HG02840 (cell line): ENCODE results near the gene ALPP.
"Not testable (repeated sequence)": the region's sequence is repeated elsewhere in the genome, so short reads cannot be mapped to it uniquely, and the experiment has no call there.

ENCODE experiments used
- ATAC-seq: cut with Tn5 transposase; IDR thresholded peaks from one replicate; pipeline ENCODE4 v1.9.1; 2021; ENCODE audit warnings: mild to moderate bottlenecking, moderate library complexity, moderate number of reproducible peaks; ENCODE audit not compliant: unreplicated experiment, low FRiP score

ALPP gene

DNA sequence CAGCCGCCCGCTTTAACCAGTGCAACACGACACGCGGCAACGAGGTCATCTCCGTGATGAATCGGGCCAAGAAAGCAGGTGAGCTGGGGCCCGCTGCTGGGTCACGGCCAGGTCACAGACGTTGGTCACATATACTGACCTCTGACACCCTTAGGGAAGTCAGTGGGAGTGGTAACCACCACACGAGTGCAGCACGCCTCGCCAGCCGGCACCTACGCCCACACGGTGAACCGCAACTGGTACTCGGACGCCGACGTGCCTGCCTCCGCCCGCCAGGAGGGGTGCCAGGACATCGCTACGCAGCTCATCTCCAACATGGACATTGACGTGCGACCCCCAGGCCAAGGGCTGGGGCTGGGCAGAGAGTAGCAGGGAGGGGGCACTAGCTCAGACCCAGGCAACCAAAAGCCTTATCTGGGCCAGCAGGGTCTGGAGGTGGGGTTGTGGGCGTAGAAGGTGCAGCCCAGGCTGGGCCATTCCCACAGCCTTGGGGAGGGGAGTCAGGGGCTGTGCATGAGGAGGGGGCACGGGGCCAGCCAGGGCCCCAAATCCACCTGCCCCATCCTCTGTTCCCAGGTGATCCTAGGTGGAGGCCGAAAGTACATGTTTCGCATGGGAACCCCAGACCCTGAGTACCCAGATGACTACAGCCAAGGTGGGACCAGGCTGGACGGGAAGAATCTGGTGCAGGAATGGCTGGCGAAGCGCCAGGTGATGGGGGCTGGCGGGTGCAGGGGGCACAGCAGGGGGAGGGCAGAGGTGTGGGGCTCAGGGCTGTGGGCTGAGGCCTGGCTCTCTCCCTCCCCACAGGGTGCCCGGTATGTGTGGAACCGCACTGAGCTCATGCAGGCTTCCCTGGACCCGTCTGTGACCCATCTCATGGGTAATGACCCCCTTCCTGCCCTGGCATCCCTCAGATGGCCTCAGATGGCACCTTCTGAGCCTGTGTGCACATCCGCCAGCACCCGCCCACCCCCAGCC is 1.3 kb downstream of the ALPP start:
- ATAC-seq: not testable (repeated sequence)

DNA sequence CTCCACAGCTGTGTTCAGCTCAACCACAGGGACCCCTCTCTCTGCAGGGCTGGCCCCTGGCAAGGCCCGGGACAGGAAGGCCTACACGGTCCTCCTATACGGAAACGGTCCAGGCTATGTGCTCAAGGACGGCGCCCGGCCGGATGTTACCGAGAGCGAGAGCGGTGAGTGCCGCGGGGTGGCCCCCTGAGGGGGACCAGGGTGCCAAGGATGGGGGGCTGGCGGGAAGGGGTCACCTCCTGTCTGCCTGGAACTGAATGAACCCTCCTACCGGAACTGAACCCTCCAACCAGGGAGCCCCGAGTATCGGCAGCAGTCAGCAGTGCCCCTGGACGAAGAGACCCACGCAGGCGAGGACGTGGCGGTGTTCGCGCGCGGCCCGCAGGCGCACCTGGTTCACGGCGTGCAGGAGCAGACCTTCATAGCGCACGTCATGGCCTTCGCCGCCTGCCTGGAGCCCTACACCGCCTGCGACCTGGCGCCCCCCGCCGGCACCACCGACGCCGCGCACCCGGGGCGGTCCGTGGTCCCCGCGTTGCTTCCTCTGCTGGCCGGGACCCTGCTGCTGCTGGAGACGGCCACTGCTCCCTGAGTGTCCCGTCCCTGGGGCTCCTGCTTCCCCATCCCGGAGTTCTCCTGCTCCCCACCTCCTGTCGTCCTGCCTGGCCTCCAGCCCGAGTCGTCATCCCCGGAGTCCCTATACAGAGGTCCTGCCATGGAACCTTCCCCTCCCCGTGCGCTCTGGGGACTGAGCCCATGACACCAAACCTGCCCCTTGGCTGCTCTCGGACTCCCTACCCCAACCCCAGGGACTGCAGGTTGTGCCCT is 2.9 kb downstream of the ALPP start:
- ATAC-seq: not testable (repeated sequence)

DNA sequence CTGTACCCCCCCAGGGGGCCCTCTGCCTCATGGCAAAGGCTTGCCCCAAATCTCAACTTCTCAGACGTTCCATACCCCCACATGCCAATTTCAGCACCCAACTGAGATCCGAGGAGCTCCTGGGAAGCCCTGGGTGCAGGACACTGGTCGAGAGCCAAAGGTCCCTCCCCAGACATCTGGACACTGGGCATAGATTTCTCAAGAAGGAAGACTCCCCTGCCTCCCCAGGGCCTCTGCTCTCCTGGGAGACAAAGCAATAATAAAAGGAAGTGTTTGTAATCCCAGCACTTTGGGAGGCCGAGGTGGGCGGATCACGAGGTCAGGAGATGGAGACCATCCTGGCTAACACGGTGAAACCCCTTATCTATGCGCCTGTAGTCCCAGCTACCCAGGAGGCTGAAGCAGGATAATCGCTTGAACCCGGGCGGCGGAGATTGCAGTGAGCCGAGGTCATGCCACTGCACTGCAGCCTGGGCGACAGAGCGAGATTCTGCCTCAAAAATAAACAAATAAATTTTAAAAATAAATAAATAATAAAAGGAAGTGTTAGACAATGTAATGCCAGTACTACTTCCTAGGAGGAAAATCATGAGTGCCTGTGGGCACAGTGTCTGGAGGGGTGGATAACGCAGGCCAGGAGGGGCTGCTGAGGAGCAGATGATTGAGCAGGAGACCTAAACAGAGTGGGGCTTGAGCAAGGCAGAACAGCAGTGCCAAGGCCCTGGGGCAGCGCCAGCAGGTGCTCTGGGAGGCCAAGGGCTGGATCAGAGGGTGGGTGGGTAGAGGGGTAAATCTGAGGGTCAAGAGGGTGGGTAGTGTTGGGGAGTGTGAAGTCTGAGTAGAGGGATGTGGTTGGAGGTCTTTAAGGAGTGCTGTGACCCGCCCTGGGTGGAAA is 4.0 kb downstream of the ALPP start:
- no peak for ATAC-seq

DNA sequence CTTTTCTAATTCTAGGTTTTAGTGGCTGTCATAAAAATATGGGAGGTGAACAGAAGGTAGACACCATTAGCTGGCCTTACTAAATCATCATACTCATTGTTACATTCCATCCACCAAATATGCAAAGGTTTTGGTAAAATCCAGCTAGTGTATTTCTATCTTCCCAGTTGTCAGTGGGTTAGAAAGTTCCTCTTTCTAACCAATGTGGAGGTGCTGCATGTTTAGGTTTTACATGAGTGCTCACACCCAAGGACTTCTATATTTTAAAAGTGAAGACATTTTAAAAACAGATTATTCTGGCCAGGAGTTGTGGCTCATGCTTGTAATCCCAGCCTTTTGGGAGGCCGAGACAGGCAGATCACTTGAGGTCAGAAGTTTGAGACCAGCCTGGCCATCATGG is 5.9 kb downstream of the ALPP start:
- no peak for ATAC-seq

DNA sequence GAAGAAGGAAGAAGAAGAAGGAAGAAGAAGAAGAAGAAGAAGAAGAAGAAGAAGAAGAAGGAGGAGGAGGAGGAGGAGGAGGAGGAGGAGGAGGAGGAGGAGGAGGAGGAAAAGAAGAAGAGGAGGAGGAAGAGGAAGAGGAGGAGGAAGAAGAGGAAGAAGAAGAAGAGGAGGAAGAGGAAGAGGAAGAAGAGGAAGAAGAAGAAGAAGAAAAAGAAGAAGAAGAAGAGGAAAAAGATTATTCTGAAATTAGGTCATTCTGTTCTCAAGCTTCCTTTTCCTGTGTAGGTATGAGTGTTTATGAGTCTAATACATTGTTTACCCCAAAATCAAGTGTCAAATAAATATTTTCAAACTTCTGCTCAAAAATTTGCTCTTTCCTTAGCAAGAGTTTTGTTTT is 6.5 kb downstream of the ALPP start:
- ATAC-seq: not testable (repeated sequence)

DNA sequence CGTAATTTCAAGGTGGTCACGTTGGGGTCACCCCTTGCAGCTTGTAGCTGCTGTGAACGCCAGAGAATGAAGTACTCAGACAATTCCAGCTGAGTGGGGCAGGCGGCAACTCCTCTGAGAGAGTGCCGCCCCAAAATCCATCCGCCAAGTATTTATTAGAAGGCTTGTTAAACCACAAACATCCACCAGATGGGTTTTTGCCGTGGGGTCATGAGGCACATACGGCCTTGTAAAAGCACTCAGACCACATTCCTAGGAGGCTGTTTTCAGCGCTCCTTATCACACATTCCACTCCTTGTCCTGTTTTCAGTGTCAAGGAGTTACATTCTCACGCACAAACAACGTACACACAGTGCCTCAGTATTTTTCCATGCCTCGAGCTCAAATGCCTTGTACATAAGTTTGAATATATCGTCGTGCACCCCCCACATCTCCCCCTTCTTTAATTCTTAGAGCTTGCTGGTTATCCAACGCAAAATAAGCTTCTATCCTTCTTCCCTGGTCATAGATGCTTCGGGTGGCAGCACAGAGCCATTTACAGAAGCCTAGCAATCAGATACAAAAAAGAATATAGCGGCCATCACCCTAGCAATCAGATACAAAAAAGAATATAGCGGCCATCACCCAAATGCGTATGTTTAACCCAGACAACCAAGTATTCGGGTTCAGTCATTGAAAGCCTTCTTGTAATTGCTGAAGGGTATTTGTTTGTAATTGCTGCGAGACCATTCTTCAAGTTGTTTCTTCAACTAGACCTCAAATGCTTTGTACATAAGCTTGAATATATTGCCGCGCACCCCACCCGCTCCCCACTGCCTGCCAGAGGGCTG is 7.3 kb downstream of the ALPP start:
- no peak for ATAC-seq

DNA sequence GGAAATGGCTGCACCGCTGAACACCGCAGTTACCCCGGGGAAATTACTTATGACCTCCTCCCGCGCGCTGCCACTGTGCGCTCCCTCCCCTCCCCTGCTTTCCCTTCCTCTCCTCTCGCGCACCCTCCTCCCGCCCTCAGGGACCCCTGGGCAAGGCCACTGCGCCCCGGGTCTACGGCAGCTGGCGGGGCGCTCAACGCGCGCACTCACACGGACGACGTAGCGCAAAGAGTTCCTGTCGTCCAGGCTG is 7.9 kb downstream of the ALPP start:
- ATAC-seq: no peak

DNA sequence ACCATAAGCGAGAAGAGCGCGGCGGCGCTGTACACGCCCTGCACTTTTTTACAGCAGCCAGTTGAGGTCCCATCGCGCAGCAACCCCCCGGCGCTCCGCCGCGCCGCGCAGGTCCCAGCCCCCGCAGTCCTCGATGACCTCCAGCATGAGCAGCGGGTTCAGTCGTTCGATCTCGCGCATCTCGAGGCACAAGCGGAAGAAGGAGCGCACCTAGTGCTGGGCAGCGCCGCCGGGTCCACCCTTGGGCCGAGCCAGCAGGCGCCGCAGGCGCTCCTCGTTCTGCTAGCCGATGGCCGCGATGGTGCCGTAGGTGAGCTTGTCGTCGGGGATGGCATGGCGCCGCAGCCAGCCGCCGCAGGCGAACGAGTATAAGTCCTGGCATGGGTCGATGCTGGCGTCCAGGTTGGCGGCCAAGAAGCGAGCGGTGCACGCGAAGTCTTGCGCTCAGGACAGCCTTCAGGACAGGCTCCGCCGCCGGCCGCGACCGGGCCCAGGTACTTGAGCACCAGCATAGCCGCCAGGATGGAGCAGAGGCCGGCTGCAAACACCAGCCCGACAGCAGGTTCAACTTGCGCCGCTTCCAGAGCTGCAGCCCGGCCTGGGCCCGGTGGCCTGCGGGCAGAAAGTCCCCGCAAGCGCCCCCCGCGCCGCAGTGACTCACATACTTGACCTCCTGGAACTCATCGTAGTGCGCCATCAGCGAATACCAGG is 8.3 kb downstream of the ALPP start:
- ATAC-seq: no peak

DNA sequence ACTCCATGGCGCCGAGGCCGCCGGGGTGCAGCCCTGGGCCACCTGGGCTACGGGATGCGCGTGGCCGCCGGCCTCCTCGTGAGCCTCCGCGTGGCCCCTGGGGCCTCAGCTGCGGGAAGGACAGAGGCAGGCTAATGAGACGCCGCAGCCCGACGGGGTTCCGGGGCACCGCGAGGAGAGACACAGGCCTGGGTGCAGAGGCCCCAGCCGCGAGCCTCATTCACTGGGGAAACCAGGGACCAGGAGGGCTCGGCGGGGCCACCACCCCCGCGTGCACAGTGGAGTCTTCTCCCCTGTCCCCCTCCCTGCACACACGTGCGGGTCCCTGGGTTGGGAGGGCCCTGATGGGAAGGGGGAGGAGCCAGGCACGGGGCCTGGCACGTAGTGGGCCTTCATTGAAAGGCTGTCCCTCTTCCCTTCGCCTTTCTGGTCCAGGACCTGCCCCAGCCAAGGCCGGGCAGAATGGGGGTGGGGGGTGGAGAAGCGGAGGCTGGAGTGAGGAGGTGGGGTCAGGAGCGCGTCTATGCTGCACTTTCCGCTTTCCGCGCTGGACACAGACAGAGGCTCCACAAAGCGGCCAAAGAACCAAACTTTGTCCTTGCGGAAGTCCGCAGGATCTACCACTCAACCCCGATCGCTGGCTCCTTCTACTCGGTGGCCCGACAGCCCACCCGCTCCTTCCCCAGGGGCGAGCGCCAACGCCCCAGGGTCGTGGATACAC is 9.1 kb downstream of the ALPP start:
- no peak for ATAC-seq

DNA sequence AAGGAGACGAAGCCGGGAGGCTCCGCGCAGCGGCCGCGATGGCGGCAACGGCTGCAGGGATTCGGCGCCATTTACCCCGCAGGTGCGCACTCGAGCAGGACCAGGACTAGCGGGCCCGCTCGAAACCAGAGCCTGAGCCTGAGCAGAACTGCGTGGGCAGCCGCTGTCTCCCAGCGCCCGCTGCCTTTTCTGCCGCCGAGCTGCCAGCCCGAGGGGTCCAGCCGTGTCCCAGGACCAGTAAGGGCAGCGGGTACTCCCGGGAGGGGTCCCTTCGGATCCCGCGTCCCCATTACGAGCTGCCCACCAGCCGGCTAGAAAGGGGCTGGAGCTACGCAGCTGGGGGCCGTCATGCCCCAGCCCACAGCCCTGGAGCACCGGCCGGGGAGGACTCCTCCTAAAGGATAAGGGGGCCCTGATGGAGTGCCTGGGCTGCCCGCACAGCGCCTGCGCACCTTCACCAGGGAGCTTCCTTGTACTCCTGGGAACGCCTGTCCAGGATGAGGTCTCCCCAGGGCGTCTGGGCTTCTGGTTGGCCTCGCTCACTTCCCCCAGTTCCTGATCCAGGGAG is 9.9 kb downstream of the ALPP start:
- no peak for ATAC-seq

DNA sequence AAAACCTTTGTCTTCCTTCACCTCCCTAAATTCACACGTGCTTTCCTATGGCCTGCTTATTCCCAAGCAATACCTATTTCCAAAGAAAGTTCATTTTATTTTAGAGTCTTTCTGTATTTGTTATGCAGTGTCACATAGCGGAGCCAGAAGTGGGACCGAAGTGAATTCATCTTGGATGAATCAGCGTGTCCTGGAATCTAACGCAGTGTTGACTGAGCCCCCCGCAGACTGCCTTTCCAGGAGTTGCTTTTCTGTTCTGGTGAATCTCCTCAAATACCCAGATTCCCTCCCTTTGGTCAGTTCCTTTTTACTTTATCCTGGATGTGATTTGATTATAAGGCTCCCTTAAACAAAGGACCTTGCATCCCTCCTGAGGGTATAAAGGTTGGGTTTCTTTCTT is 10.8 kb downstream of the ALPP start:
- no peak for ATAC-seq

DNA sequence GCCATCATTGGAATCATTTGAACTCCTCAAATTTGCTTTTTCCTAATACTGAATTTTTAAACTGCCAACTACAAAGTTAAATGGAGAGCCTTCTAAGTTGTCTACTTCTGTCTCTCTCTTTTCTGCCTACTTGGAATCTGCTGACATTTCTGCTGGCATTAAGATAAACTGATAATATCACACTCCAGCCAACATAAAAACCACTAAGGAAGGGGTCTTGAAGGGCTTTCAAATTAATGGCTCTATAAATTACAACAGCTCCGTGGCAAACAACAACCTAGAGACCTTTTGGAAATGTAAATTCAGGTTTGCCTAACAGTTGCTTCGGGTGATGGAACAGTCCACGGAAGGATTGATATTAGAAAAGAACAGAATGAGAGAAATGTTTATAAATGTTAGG is 12.1 kb downstream of the ALPP start:
- no peak for ATAC-seq

DNA sequence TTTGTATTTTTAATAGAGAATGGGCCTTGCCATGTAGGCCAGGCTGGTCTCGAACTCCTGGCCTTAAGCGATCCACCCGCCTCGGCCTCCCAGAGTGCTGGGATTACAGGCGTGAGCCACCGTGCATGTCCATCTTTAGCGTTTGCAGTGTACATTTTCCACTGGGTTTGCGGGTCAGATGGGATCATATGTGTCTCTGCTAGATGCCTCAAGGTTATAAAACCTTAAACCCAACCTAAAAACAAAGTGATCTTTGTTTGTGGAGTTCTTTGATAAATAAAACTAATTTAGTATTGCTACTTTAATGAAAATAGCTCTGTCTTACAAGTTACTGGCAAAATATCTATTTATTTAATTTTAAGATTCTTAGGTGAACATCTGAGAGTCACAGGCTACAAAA is 15.0 kb downstream of the ALPP start:
- no peak for ATAC-seq

DNA sequence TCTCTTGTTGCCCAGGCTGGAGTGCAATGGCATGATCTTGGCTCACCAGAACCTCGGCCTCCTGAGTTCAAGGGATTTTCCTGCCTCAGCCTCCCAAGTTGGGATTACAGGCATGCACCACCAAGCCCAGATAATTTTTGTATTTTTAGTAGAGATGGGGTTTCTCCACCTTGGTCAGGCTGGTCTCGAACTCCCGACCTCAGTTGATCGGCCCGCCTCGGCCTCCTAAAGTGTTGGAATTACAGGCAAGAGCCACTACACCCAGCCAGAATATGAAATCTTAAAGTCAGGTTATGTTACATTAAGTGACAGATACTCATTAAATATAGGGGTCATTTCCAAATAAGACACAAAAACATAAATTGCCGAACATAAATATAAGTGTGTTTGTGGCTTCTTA is 15.9 kb downstream of the ALPP start:
- not testable (repeated sequence) for ATAC-seq

DNA sequence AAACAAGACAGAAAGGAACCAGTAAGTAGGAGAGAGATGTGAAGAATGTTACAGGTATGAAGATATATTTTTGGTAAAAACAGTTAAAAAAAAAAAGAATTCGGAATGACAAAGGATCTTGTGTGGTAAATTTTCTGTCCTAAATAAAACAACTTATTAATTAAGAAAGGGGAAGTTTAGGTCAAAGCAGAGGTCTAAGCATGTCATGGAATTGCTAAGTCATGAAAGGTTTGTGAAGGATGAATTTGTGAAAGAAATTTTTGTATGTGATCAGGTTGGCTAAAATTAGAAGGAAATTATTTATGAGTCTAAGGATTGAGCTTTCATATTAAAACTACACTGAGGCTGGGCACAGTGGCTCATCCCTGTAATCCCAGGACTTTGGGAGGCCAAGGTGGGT is 17.0 kb downstream of the ALPP start:
- no peak for ATAC-seq

DNA sequence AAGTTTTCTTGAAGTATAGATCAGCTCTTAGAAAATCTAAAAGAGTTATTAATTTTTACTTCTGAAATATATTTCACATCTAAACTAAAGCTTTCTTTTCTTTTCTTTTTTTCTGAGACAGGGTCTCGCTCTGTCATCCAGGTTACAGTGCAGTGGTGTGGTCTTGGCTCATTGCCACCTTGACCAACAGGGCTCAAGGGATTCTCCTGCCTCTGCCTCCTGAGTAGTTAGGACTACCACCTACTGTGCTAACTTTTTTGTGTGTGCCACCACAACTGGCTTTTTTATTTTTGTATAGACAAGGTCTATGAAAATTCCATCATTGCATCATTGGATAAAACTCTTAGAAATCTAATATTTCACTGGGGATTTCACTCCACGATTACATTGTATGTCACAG is 18.1 kb downstream of the ALPP start:
- no peak for ATAC-seq

DNA sequence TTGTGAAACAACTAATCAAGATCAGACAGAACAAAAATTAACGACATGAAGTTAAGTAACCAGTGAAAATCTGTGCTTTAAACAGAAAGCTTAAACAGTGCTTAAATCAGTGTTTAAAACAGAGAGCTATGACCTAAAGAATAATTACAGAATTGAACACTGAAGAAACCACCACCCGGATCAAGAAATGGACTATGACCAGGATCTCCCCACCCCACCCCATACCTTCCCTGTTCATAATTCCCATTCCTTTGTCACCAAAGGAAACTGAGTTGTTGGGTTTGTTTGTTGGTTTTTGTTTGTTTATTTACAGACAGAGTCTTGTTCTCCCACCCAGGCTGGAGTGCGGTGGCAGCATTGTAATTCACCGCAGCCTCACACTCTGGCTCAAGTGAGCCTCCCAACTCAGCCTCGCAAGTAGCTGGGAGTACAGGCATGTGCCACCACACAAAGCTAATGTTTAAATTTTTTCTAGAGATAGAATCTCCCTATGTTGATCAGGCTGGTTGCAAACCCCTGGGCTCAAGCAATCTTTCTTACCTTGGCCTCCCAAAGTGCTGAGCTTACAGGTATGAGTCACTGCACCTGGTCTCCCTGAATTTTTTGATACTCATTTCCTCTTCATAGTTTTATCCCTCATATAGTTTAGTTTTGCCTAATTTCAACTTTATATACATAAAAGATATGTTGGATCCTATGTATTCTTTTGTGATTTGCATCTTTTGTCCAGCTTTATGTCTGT is 19.9 kb downstream of the ALPP start:
- ATAC-seq: no peak
